ENCODE data around the gene TMEM270.
A peak's percentile ranks its signal among the peaks of the same experiment; 100 is the strongest.
"Not testable (repeated sequence)": the region's sequence is repeated elsewhere in the genome, so short reads cannot be mapped to it uniquely, and the experiment has no call there.

The TMEM270 gene, protein sequence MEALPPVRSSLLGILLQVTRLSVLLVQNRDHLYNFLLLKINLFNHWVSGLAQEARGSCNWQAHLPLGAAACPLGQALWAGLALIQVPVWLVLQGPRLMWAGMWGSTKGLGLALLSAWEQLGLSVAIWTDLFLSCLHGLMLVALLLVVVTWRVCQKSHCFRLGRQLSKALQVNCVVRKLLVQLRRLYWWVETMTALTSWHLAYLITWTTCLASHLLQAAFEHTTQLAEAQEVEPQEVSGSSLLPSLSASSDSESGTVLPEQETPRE

GRCh38 chr7:73860859-73861258 is at the start of gene TMEM270:
Gene TMEM270 (plus strand): TSS chr7:73861159. CDS start chr7:73861195, 36 bp downstream.
- no peak for DNase-seq

- DNase-seq, result peak; percentile 70
Observed at GRCh38 chr7:73811760-73812168, 49.2 kb upstream of the TMEM270 start.

- DNase-seq, result no peak
Observed at GRCh38 chr7:73812996-73813395, 48.0 kb upstream of the TMEM270 start.

GRCh38 chr7:73815436-73815835 is 45.5 kb upstream of the TMEM270 start:
- no peak for DNase-seq

- DNase-seq, result no peak
Observed at GRCh38 chr7:73817121-73817520, 43.8 kb upstream of the TMEM270 start.

DNA sequence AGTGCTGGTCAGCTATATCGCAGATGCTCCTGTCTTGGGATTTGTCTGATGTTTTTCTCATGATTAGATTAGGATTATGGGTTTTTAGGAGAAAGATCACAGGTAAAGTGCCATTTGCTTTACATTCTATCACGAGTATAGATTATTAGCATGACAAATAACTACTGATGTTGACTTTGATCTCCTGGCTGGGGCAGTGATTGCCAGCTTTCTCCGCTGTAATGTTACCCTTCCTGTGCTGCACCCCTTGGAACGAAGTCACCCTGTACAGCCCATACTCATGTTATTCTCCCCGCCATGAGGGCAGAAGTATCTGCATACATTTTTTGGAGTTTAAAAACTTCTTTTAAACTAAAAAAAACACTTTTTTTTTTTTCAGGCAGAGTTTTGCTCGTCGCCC is 40.9 kb upstream of the TMEM270 start:
- DNase-seq, result no peak

GRCh38 chr7:73821597-73822285 is 39.2 kb upstream of the TMEM270 start:
- DNase-seq, result not testable (repeated sequence)

DNA sequence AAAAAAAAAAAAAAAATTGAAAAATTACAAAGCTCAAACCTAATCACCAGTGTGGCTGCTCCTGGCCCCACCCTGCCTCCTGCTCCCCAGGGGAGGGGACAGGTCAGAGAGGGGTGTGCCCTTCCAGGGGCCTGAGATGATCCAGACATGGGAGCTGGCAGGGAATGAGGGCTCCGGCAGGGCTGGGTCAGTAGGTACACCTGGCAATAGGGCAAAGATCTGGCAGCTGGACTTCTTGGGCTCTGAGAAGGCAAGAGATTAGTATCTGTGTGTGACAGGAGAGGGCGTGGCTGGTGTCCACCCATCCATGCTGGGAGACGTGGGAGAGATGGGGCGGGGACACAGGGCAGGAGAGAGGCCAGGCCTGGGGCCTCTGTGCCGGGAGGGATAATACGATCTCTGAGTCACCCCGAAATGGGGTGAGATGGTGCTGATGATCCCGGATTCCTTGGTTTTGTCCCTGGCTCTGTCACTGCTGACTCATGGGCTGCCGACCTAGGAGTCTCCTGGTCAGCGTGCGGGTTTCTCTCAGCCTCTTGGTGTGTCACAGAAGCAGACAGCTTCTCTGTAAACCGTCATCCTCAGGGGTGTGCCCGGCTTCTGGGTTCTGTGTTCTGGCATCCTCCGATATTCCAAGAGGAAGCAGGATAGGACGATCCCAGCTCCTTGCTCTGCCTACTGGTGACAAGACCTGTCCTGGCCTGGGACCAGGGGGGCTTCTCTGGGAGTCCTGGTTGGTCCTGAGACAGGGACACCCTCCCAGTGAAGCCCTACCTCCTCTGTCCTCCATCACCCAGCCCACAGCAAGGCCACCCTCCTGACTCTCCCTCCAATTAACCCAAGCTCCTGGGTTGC is 38.4 kb upstream of the TMEM270 start:
- no peak for DNase-seq

DNA sequence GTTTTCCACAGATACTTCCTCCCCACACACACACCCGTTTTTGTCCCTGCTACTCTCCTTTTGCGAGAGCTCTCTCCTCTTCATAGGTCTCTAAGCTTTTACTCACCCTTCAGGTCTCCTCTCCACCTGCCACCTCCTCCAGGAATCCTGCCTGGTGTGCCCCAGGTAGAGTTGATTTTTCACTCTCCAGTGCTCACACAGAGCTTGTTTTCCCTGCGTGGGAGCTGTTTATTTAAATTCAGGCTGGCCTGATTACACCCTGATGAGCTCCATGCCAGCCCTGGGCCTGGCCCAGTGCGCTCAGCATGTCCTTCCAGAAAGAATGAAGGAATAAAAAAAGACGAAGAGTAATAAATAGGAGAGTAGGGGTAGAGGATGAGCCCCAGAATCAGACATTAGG is 37.7 kb upstream of the TMEM270 start:
- no peak for DNase-seq

GRCh38 chr7:73823873-73824592 is 36.9 kb upstream of the TMEM270 start:
- DNase-seq, result no peak

GRCh38 chr7:73824986-73825385 is 36.0 kb upstream of the TMEM270 start:
- no peak for DNase-seq

DNA sequence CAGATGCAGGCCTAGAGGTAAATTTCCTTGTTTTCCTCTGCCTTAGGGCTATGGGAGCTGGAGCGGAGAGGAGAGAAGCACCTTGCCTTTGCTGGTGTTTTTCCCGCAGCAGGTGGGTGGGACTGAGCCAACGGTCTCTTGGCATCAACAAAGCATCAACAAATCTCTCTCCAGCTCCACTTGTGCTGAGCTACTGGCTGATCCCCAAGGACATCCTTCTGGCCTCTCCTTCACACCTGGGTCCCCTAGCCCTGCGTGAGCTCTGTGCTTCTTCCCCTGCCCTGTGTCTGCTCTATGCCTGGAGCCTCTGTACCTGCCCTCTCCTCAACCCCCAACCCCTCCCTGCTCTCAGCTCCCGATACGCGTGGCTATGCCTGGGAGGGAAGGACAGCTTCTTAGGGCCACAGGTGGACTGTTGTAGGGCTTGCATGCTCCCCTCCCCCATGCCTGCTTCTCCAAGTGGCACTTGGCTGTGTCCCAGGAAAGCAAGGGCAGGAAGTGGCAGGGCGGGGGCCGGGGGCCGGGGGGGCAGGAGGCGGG is 33.3 kb upstream of the TMEM270 start:
- DNase-seq, result no peak

DNA sequence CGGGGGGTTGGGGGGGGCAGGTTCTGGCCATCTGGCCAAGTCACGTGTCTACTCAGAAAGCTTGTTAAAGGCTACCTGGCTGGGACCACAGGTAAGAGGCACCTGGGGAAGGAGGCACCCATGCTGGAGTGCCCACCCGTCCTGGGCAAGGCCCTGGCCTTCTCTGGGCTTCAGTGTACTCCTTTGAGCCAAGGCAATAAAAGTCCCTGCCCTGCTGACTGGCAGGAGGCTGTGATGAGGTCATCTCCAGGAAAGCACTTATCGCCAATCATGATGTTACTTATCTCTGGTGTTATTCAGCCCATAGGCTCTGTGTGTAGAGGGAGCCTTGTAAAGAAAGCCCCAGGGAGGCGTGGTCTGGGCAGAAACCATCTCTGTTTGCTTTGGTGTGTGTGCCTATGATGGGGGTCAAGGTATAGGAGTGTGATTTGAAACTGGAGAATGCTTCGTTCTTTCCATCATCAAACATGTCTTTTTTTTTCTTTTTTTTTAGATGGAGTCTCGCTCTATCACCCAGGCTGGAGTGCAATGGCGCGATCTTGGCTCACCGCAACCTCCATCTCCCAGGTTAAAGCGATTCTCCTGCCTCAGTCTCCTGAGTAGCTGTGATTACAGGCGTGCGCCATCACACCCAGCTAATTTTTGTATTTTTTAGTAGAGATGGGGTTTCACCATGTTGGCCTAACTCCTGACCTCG is 32.7 kb upstream of the TMEM270 start:
- DNase-seq, result peak; percentile 21

DNA sequence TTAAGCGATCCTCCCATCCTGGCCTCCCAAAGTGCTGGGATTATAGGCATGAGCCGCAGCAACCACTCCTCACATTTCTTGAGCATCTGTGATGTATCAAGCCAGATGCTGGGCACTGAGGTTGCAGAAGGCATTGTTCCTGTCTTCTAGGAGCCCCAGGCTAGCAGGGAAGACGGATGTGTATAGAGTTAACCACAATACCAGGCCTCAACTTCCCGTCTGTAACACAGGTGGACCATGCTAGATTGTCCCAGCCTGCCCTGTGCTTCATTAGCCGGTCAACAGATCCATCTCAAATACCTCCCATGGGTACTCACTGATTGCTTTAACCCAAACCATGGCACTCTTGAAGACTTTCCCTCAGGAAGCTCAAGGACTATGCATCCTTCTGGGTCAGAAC is 32.0 kb upstream of the TMEM270 start:
- no peak for DNase-seq

DNA sequence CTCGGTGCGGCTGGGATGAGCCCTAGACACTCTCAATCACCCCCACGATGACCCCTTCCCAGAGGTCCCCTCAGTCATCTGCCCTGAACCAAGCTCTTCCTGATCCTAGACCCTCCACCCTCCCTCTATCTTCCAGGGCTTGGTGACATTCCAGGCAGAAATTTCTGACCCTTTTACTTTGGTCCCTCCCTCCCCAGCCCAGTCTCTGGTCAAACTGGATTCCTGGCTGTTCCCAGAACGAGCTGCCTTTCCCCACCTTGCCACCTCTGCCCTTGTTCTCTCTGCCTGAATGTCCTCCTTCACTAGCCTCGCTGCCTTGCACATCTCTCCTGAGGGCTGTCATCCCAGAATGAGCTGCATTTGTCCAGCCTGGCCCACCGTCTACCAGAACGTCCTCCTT is 31.5 kb upstream of the TMEM270 start:
- no peak for DNase-seq

DNA sequence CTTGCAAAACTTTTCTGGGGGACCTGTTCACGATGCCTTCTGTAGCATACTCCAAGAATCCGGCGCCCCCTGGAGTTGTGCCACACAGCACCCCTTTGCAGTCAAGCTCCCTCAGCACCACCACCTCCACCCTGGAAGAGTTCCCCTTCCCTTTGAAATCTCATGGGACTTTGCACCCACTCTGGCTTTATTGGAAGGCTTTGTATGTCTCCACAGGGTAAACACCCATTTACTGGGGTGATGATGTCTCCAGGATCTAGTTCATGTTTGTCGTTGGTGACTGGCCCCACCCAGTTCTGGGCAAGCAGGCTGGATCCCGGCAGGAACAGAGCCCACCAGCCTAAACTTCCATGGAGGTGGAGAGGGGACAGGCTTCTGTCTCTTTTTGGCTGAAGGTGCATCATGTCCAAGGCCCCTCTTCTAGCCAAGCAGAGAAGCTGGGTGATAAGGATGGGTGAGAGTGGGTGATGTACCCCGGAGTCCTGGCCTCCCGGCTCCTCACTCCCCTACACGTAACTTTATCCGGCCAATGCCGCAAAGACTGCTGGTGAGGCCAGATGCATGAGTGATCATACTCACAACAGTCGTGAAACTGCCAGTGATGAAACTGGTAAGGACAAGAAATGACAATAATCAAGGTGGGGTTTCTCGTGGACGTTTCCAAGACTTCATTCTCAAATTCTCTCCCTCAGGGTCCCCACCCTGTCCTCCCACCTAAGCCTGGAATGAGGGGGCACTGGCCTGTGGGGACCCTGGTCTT is 30.9 kb upstream of the TMEM270 start:
- DNase-seq, result no peak

DNA sequence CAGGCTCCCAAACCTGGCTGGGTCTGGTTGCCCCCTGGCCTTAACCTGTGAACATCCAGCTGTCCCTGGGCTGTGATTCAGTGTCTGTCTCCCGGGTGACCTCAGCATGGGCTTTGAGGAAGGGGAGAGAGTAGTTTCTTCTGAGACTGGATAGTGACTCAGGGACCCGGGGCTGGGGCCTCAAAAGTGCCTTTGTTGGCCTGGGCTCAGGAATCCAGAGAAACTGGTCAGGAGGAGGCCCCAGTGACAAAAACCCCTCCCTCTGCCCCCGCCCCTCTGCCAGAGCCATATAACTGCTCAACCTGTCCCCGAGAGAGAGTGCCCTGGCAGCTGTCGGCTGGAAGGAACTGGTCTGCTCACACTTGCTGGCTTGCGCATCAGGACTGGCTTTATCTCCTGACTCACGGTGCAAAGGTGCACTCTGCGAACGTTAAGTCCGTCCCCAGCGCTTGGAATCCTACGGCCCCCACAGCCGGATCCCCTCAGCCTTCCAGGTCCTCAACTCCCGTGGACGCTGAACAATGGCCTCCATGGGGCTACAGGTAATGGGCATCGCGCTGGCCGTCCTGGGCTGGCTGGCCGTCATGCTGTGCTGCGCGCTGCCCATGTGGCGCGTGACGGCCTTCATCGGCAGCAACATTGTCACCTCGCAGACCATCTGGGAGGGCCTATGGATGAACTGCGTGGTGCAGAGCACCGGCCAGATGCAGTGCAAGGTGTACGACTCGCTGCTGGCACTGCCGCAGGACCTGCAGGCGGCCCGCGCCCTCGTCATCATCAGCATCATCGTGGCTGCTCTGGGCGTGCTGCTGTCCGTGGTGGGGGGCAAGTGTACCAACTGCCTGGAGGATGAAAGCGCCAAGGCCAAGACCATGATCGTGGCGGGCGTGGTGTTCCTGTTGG is 30.0 kb upstream of the TMEM270 start, which contains the start of gene CLDN4:
Gene CLDN4 (plus strand): TSS at position 316 of the 903 bp plus-strand sequence. CDS start 206 bp downstream, at position 522.
- no peak for DNase-seq

- DNase-seq, result no peak
Observed at GRCh38 chr7:73831584-73831833, 29.4 kb upstream of the TMEM270 start.

DNA sequence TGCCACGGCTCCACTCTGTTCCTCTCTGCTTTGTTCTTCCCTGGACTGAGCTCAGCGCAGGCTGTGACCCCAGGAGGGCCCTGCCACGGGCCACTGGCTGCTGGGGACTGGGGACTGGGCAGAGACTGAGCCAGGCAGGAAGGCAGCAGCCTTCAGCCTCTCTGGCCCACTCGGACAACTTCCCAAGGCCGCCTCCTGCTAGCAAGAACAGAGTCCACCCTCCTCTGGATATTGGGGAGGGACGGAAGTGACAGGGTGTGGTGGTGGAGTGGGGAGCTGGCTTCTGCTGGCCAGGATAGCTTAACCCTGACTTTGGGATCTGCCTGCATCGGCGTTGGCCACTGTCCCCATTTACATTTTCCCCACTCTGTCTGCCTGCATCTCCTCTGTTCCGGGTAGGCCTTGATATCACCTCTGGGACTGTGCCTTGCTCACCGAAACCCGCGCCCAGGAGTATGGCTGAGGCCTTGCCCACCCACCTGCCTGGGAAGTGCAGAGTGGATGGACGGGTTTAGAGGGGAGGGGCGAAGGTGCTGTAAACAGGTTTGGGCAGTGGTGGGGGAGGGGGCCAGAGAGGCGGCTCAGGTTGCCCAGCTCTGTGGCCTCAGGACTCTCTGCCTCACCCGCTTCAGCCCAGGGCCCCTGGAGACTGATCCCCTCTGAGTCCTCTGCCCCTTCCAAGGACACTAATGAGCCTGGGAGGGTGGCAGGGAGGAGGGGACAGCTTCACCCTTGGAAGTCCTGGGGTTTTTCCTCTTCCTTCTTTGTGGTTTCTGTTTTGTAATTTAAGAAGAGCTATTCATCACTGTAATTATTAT is 28.9 kb upstream of the TMEM270 start:
- DNase-seq, result no peak

Measured in activated CD4-positive, alpha-beta T cell treated with anti-CD3 and anti-CD28 coated beads, Interleukin-2, Interleukin-6, amounts not matched to agents 100 ng/mL and 50 ng/mL, durations not matched to agents 16 hours and 8 hours (primary cell).